GM12878 (cell line): ENCODE data around the gene FAM193A. TPM values are rescaled to one million over a fixed set of nuclear protein-coding genes. Genes with fewer than 3 reads are reported as not detected.

Experiments
- E2F8 ChIP-seq: fragments of 450-650 bp; IDR thresholded peaks from 2 replicates; pipeline ENCODE4 v1.6.1; 2018; ENCODE audit warnings: mild to moderate bottlenecking, low read depth, moderate library complexity; ENCODE audit not compliant: partially characterized antibody
- KLF5 ChIP-seq: fragments of 450-650 bp; IDR thresholded peaks from 2 replicates; pipeline ENCODE4 v1.6.1; 2014; ENCODE audit warnings: mild to moderate bottlenecking; ENCODE audit not compliant: partially characterized antibody
- MTA2 ChIP-seq: fragments of 450-650 bp; IDR thresholded peaks from 2 replicates; pipeline ENCODE4 v1.6.1; 2016; ENCODE audit warnings: low read depth, mild to moderate bottlenecking, moderate library complexity
- MTA3 ChIP-seq: IDR thresholded peaks from 2 replicates; pipeline ENCODE4 v1.6.1; 2012; ENCODE audit warnings: low read length, inconsistent platforms, borderline replicate concordance
- RELA ChIP-seq: fragments of 450-650 bp; IDR thresholded peaks from 2 replicates; pipeline ENCODE4 v1.8.0; 2014; ENCODE audit warnings: borderline replicate concordance; ENCODE audit not compliant: partially characterized antibody
- SMC3 ChIP-seq: IDR thresholded peaks from 2 replicates; pipeline ENCODE4 v1.6.1; 2011; ENCODE audit warnings: low read length, improper control_type of control experiment, borderline replicate concordance
- TBL1XR1 ChIP-seq: IDR thresholded peaks from 2 replicates; pipeline ENCODE4 v1.6.1; 2012; ENCODE audit warnings: low read depth, low read length, improper control_type of control experiment
- TCF3 ChIP-seq: IDR thresholded peaks from 2 replicates; pipeline ENCODE4 v1.6.1; 2012; ENCODE audit warnings: low read depth, mild to moderate bottlenecking, low read length, borderline replicate concordance; ENCODE audit not compliant: insufficient read depth
- ZNF687 ChIP-seq: fragments of 450-650 bp; IDR thresholded peaks from 2 replicates; pipeline ENCODE4 v1.6.1; 2017; ENCODE audit warnings: mild to moderate bottlenecking, moderate library complexity
- ZZZ3 ChIP-seq: IDR thresholded peaks from 2 replicates; pipeline ENCODE4 v1.6.1; 2011; ENCODE audit warnings: low read depth; ENCODE audit not compliant: control insufficient read depth, insufficient read length
- polyA plus RNA-seq, 11 experiments: library from polyadenylated mRNA; depleted of rRNA in 4 of 11; unstranded in 6 of 11; stranded (reverse) in 5 of 11; fragments of >200 nt; fragmentation: Nextera tagmentation in 4 of 11; fragmentation: Illumina TruSeq in 1 of 11; extraction: Ambion mirVana in 4 of 11; extraction: Trizol in 1 of 11; gene quantifications; 1 replicate in 1 of 11; 2 replicates in 10 of 11; pipeline versions ENCODE4 v1.2.1 to v1.2.3, GENCODE V29; 2011 to 2016; ENCODE audit warnings: inconsistent platforms in 2 of 11, missing spikeins in 2 of 11, low read depth in 1 of 11
- total RNA-seq, 4 experiments: library from RNA; depleted of rRNA in 3 of 4; stranded (reverse); fragments of >200 nt in 3 of 4; fragmentation: Illumina TruSeq in 1 of 4; extraction: Trizol in 1 of 4; gene quantifications; 2 replicates each; pipeline versions ENCODE4 v1.2.1 to v1.2.3, GENCODE V29; 2013 to 2021
- TF ChIP-seq, protein P1 (sequence below): fragments of 450-650 bp; IDR thresholded peaks from 2 replicates; pipeline ENCODE4 v1.6.1; 2017; ENCODE audit warnings: antibody characterized with exemption, mild to moderate bottlenecking, moderate library complexity
- TF ChIP-seq, protein P2 (sequence below): fragments of 450-650 bp; formaldehyde crosslinking; IDR thresholded peaks from 2 replicates; pipeline ENCODE4 v1.4.0; 2020; ENCODE audit warnings: mild to moderate bottlenecking, moderate library complexity

Gene FAM193A
- total and polyA plus RNA-seq, 10 of the 15 experiments (the other 5 are each of a cell fraction or from before 2014, with no cell fraction given) = 0.52 to 23.3 (median 7.4) TPM

GRCh38 chr4:2745981-2746806 lies 209.7 kb downstream of the FAM193A start (continued):
- TF ChIP-seq, protein P1, sequence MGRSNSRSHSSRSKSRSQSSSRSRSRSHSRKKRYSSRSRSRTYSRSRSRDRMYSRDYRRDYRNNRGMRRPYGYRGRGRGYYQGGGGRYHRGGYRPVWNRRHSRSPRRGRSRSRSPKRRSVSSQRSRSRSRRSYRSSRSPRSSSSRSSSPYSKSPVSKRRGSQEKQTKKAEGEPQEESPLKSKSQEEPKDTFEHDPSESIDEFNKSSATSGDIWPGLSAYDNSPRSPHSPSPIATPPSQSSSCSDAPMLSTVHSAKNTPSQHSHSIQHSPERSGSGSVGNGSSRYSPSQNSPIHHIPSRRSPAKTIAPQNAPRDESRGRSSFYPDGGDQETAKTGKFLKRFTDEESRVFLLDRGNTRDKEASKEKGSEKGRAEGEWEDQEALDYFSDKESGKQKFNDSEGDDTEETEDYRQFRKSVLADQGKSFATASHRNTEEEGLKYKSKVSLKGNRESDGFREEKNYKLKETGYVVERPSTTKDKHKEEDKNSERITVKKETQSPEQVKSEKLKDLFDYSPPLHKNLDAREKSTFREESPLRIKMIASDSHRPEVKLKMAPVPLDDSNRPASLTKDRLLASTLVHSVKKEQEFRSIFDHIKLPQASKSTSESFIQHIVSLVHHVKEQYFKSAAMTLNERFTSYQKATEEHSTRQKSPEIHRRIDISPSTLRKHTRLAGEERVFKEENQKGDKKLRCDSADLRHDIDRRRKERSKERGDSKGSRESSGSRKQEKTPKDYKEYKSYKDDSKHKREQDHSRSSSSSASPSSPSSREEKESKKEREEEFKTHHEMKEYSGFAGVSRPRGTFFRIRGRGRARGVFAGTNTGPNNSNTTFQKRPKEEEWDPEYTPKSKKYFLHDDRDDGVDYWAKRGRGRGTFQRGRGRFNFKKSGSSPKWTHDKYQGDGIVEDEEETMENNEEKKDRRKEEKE = no peak
- TF ChIP-seq RELA = peak; percentile 100
- peak; percentile 99 for TF ChIP-seq TBL1XR1
- peak; percentile 93 for TF ChIP-seq TCF3
- peak; percentile 27 for TF ChIP-seq SMC3
- no peak for TF ChIP-seq ZZZ3
- TF ChIP-seq MTA2 = peak; percentile 97
- TF ChIP-seq, protein P2, sequence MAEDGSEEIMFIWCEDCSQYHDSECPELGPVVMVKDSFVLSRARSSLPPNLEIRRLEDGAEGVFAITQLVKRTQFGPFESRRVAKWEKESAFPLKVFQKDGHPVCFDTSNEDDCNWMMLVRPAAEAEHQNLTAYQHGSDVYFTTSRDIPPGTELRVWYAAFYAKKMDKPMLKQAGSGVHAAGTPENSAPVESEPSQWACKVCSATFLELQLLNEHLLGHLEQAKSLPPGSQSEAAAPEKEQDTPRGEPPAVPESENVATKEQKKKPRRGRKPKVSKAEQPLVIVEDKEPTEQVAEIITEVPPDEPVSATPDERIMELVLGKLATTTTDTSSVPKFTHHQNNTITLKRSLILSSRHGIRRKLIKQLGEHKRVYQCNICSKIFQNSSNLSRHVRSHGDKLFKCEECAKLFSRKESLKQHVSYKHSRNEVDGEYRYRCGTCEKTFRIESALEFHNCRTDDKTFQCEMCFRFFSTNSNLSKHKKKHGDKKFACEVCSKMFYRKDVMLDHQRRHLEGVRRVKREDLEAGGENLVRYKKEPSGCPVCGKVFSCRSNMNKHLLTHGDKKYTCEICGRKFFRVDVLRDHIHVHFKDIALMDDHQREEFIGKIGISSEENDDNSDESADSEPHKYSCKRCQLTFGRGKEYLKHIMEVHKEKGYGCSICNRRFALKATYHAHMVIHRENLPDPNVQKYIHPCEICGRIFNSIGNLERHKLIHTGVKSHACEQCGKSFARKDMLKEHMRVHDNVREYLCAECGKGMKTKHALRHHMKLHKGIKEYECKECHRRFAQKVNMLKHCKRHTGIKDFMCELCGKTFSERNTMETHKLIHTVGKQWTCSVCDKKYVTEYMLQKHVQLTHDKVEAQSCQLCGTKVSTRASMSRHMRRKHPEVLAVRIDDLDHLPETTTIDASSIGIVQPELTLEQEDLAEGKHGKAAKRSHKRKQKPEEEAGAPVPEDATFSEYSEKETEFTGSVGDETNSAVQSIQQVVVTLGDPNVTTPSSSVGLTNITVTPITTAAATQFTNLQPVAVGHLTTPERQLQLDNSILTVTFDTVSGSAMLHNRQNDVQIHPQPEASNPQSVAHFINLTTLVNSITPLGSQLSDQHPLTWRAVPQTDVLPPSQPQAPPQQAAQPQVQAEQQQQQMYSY (CRISPR knock-in tag) = no peak
- TF ChIP-seq E2F8 = peak; percentile 64
- TF ChIP-seq ZNF687 = peak; percentile 99
- peak; percentile 92 for TF ChIP-seq KLF5
- TF ChIP-seq MTA3 = peak; percentile 98
